Activated CD4-positive, alpha-beta T cell treated with anti-CD3 and anti-CD28 coated beads, Interleukin-2, amount 10 ng/mL, durations not matched to agents 7 days and 5 days (primary cell): ENCODE results near the gene MLH1. TPM values are rescaled to one million over a fixed set of nuclear protein-coding genes. Genes with fewer than 3 reads are reported as not detected.

Experiments
- CTCF ChIA-PET: fragments of 350-600 bp; sonication (Branson Sonifier 250); formaldehyde crosslinking; loops from one replicate; lab custom pipeline; 2021; ENCODE audit warnings: antibody characterized with exemption; lab: Charles Lee
- POLR2A ChIA-PET: fragments of 350-600 bp; sonication (Branson Sonifier 250); formaldehyde crosslinking; loops from one replicate; lab custom pipeline; 2021; ENCODE audit warnings: antibody characterized with exemption; lab: Charles Lee
- DNase-seq: peaks from one replicate; pipeline ENCODE4 v3.0.0-alpha.2; 2020
- H3K27ac Mint-ChIP-seq: one replicate; pipeline ENCODE4 v1.8.0; 2021; ENCODE audit warnings: mild to moderate bottlenecking, moderate library complexity, mixed read lengths
- H3K27me3 Mint-ChIP-seq: one replicate; pipeline ENCODE4 v1.8.0; 2021; ENCODE audit warnings: mixed read lengths
- H3K36me3 Mint-ChIP-seq: one replicate; pipeline ENCODE4 v1.8.0; 2021; ENCODE audit warnings: low read depth, mixed read lengths
- H3K4me1 Mint-ChIP-seq: one replicate; pipeline ENCODE4 v1.8.0; 2021; ENCODE audit warnings: mixed read lengths
- H3K4me3 Mint-ChIP-seq: one replicate; pipeline ENCODE4 v1.8.0; 2021; ENCODE audit warnings: mild to moderate bottlenecking, moderate library complexity, mixed read lengths
- H3K9me3 Mint-ChIP-seq: one replicate; pipeline ENCODE4 v1.8.0; 2021; ENCODE audit warnings: mixed read lengths
- total RNA-seq, 2 experiments: library from RNA; stranded (reverse); gene quantifications; one replicate each; pipeline ENCODE4 v1.2.3, GENCODE V29; 2021

Gene MLH1
- total RNA-seq, 2 experiments from 2014 or later: 53.2 to 64.8 TPM

GRCh38 chr3:37099469-37099868 lies 106.2 kb downstream of the MLH1 start:
- Mint-ChIP-seq H3K27ac (no peak overlapping the region), H3K4me3 (no peak overlapping the region), H3K36me3 (no peaks in the 10 kb centered on the region), H3K27me3 (no peaks in the 10 kb centered on the region), H3K9me3 (no peaks in the 10 kb centered on the region), H3K4me1 (no peaks in the 10 kb centered on the region)
- ChIA-PET POLR2A (no interaction called here), CTCF (no interaction called here)
- no peak for DNase-seq

- Mint-ChIP-seq H3K4me3 (no peak overlapping the region), H3K27me3 (no peaks in the 10 kb centered on the region), H3K4me1 (no peaks in the 10 kb centered on the region), H3K9me3 (no peaks in the 10 kb centered on the region), H3K36me3 (no peaks in the 10 kb centered on the region), H3K27ac (no peak overlapping the region)
- POLR2A ChIA-PET: no interaction called here
- CTCF ChIA-PET: no interaction called here
- DNase-seq: no peak
Measured at GRCh38 chr3:37100411-37100810, 107.1 kb downstream of the MLH1 start.

Other genes with a start within 250 kb of the MLH1 start
- not detected for gene DCLK3, start 229.0 kb upstream of the MLH1 start, total RNA-seq
- gene TRANK1, start 48.5 kb upstream of the MLH1 start, total RNA-seq: 10 to 100 TPM; 84.3 to 93.1 TPM
- gene EPM2AIP1, start 387 bp upstream of the MLH1 start, total RNA-seq: 10 to 100 TPM; 20.0 to 21.3 TPM
- 10 to 100 TPM; 27.1 to 30.1 TPM for gene LRRFIP2, start 181.1 kb downstream of the MLH1 start, total RNA-seq
- 10 to 100 TPM; 34.8 to 36.2 TPM for gene GOLGA4, start 249.8 kb downstream of the MLH1 start, total RNA-seq